Parathyroid adenoma (tissue), 2 donors: Measurements from ENCODE around the gene ACOX3.

Experiments
- H2AFZ ChIP-seq: fragments of 300-600 bp; sonication (generic); one replicate; pipeline ENCODE4 v1.7.0; 2017; ENCODE audit warnings: antibody characterized with exemption, mild to moderate bottlenecking
- H3K27ac ChIP-seq: fragments of 300-600 bp; sonication (generic); one replicate; pipeline ENCODE4 v1.7.0; 2017
- H3K27me3 ChIP-seq: fragments of 300-600 bp; sonication (generic); one replicate; pipeline ENCODE4 v1.7.0; 2017; ENCODE audit warnings: low read length; ENCODE audit not compliant: control insufficient read depth, insufficient read depth
- H3K36me3 ChIP-seq: fragments of 300-600 bp; sonication (generic); one replicate; pipeline ENCODE4 v1.7.0; 2017; ENCODE audit warnings: low read length; ENCODE audit not compliant: control insufficient read depth, insufficient read depth
- H3K4me1 ChIP-seq: fragments of 300-600 bp; sonication (generic); one replicate; pipeline ENCODE4 v1.7.0; 2017; ENCODE audit warnings: control low read depth
- H3K4me2 ChIP-seq: fragments of 300-600 bp; sonication (generic); one replicate; pipeline ENCODE4 v1.7.0; 2017; ENCODE audit warnings: low read length
- H3K4me3 ChIP-seq: fragments of 300-600 bp; sonication (generic); one replicate; pipeline ENCODE4 v1.7.0; 2017; ENCODE audit warnings: low read depth, low read length
- H3K79me2 ChIP-seq: fragments of 300-600 bp; sonication (generic); one replicate; pipeline ENCODE4 v1.7.0; 2017; ENCODE audit warnings: control low read depth
- H3K9ac ChIP-seq: fragments of 300-600 bp; sonication (generic); one replicate; pipeline ENCODE4 v1.7.0; 2017; ENCODE audit warnings: mild to moderate bottlenecking
- H3K9me3 ChIP-seq: fragments of 300-600 bp; sonication (generic); one replicate; pipeline ENCODE4 v1.7.0; 2017; ENCODE audit warnings: low read length; ENCODE audit not compliant: control insufficient read depth
- TF ChIP-seq, protein P1 (sequence below): fragments of 300-600 bp; sonication (generic); IDR thresholded peaks from one replicate; pipeline ENCODE4 v1.7.0; 2017; ENCODE audit warnings: antibody characterized with exemption, mild to moderate bottlenecking
- donor health status: primary hyperparathyroidism.

ACOX3 gene

DNA sequence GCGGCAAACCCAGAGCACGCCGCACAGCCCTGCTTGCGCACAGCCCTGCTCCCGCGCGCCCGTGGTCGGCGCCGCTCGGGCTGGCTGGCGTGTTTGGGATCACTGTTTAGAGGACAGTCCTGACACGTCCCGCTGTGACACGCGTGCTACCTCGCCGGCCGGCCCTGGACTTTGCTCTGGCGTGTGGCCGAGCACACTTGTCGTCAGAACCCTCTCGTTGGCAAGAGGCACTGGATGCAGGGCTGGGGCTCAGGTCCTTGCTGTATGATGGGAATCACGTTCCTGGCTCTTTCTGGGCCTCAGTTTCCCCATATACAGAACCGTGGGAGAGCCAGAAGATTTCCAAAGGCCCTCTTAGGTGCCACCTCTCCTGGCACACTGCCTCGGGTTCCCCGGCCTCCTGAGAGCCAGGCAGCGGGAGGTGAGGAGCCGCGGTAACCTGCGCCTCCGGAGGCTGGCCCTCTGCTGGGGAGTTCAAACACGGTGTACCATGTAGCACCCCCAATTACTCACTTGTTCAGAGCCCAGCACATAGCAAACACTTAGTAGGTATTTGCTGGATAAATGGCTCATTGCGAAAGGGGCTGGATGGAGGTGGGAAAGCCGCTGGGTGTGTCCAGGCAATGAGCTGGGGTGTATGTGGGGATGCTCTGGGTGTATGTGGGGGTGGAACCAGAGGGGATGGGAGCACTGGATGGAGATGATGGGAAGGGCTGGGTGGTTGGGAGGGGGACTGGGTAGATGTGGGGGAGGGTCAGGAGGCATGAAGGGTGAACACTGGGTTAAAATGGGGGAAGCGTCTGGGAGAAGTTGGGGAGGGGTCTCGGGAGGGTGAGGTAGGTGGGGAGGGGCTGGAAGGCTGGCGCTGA lies 94.3 kb downstream of the ACOX3 start:
- Histone ChIP-seq H3K4me3 (no peak overlapping the region), H3K4me1 (no peaks in the 10 kb centered on the region), H3K9me3 (no peaks in the 10 kb centered on the region), H3K4me2 (no peak overlapping the region), H3K36me3 (no peaks in the 10 kb centered on the region), H3K27me3 (no peaks in the 10 kb centered on the region), H2AFZ (no peak overlapping the region), H3K9ac (no peak overlapping the region), H3K27ac (no peak overlapping the region), H3K79me2 (no peaks in the 10 kb centered on the region)
- TF ChIP-seq, protein P1, sequence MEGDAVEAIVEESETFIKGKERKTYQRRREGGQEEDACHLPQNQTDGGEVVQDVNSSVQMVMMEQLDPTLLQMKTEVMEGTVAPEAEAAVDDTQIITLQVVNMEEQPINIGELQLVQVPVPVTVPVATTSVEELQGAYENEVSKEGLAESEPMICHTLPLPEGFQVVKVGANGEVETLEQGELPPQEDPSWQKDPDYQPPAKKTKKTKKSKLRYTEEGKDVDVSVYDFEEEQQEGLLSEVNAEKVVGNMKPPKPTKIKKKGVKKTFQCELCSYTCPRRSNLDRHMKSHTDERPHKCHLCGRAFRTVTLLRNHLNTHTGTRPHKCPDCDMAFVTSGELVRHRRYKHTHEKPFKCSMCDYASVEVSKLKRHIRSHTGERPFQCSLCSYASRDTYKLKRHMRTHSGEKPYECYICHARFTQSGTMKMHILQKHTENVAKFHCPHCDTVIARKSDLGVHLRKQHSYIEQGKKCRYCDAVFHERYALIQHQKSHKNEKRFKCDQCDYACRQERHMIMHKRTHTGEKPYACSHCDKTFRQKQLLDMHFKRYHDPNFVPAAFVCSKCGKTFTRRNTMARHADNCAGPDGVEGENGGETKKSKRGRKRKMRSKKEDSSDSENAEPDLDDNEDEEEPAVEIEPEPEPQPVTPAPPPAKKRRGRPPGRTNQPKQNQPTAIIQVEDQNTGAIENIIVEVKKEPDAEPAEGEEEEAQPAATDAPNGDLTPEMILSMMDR = no peak

DNA sequence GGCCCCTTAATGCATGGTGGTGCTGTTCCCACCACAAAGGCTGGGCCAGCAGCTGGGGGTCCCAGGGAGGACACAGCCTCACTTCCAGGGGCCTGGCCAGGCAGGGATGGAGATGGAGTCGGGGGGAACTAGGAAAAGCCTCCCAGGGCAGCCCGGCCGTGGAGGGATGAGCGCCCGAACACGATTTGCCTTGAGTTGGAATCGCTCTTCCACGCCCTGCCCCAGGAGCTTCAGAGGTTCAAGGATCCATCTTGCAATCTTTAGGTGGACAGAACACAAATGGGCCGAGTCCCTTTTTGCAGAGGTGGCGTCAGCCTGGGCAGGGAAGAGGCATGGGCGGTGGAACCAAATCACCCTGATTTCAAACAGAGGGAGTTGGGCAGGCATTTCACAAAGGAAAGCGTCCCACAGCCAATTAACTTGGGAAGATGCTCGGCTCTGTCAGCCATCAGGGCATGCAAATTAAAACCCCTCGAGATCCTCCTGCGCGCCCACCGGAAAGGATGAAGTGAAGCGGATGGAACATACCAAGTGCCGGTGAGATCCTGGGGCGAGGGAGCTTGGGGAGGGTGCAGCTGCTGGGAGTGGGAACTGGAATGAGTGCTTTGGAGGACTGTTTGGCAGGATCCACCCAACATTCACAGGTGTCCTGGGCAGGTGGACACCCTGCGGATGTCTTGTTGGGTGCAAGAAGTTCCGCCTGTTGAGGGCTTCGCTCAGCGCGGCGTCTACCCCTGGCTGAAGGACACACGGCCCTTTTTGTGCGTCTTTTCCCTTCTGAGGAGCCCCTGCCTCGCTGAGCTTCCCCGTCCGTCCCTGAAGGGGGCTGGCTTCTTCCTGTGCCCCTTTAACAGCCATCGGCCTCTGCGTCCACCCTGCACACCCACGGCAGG lies 95.2 kb downstream of the ACOX3 start:
- no peaks in the 10 kb centered on the region for H3K27me3 ChIP-seq
- no peak overlapping the region for H2AFZ ChIP-seq
- no peak overlapping the region for H3K27ac ChIP-seq
- H3K4me2 ChIP-seq = no peak overlapping the region
- no peak overlapping the region for H3K4me3 ChIP-seq
- H3K9me3 ChIP-seq = no peaks in the 10 kb centered on the region
- no peak overlapping the region for H3K9ac ChIP-seq
- H3K79me2 ChIP-seq = no peaks in the 10 kb centered on the region
- no peaks in the 10 kb centered on the region for H3K36me3 ChIP-seq
- TF ChIP-seq, protein P1 = no peak
- no peaks in the 10 kb centered on the region for H3K4me1 ChIP-seq

DNA sequence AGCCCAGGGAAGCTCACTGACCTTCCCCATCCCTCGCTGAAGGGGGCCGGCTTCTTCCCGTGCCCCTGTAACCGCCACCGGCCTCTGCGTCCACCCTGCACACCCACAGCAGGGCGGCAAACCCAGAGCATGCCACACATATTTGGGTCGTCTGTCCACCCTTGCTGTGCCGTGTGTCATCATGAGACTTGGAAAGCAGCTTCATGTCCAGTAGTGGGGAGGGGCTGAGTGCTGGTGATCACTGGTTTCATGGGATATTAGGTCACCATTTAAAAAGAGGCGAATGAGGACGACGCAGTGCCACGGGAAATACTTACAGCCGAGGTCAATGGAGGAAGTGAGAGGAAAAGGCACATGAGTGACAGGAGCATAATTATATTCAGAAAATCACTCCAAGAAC lies 96.1 kb downstream of the ACOX3 start:
- no peaks in the 10 kb centered on the region for H3K79me2 ChIP-seq
- no peaks in the 10 kb centered on the region for H3K9me3 ChIP-seq
- H3K36me3 ChIP-seq = no peaks in the 10 kb centered on the region
- H3K9ac ChIP-seq = no peak overlapping the region
- H3K4me3 ChIP-seq = no peak overlapping the region
- no peak overlapping the region for H3K4me2 ChIP-seq
- TF ChIP-seq, protein P1 = no peak
- H3K27ac ChIP-seq = no peak overlapping the region
- no peak overlapping the region for H2AFZ ChIP-seq
- H3K4me1 ChIP-seq = no peaks in the 10 kb centered on the region
- H3K27me3 ChIP-seq = no peaks in the 10 kb centered on the region

DNA sequence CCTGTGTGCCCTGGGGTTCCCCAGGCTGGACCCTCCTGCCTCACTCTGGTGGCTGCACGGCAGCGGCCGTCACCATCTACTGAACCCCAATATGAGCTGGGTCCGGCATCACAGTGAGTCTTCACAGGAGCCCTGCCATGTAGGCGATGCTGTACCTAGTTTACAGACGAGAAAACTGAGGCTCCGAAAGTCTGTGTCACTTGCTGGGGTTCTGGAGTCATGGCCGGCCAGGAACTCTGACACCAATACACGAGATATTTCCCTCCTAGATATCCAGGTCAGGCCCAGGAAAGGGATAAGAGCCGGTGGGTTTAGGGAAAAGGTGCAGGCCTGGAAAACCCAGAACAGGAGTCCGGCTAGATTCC lies 96.6 kb downstream of the ACOX3 start:
- Histone ChIP-seq H3K9ac (no peak overlapping the region), H3K4me2 (no peak overlapping the region), H3K27ac (no peak overlapping the region), H3K79me2 (no peaks in the 10 kb centered on the region), H3K27me3 (no peaks in the 10 kb centered on the region), H2AFZ (no peak overlapping the region), H3K36me3 (no peaks in the 10 kb centered on the region), H3K4me3 (no peak overlapping the region), H3K4me1 (no peaks in the 10 kb centered on the region), H3K9me3 (no peaks in the 10 kb centered on the region)
- TF ChIP-seq, protein P1 = no peak
